Transverse colon (tissue), 4 donors: ENCODE results near the gene STAT3.
A peak's percentile ranks its signal among the peaks of the same experiment; 100 is the strongest.

Experiments
- EP300 ChIP-seq: sonication (generic); formaldehyde crosslinking; IDR thresholded peaks from one replicate; pipeline ENCODE4 v1.6.1; 2017; ENCODE audit warnings: antibody characterized with exemption, low read depth
- POLR2A ChIP-seq: fragments of 450-650 bp; IDR thresholded peaks from one replicate; pipeline ENCODE4 v1.6.1; 2016; ENCODE audit warnings: antibody characterized with exemption, mild to moderate bottlenecking, moderate library complexity
- POLR2AphosphoS5 ChIP-seq, 3 donors: sonication (generic); formaldehyde crosslinking; IDR thresholded peaks; one replicate each; pipeline ENCODE4 v1.6.1; 2016; ENCODE audit warnings: antibody characterized with exemption in 3 of 3
- TF ChIP-seq, protein P1 (sequence below), 5 experiments: fragments of 200-600 bp in 3 of 5; fragments of 450-650 bp in 2 of 5; sonication (generic) in 3 of 5; IDR thresholded peaks; 1 replicate in 2 of 5; 2 replicates in 3 of 5; pipeline ENCODE4 v1.5.1; 2016 to 2017; ENCODE audit warnings: antibody characterized with exemption in 5 of 5, inconsistent platforms in 3 of 5, mild to moderate bottlenecking in 2 of 5, moderate library complexity in 1 of 5

DNA sequence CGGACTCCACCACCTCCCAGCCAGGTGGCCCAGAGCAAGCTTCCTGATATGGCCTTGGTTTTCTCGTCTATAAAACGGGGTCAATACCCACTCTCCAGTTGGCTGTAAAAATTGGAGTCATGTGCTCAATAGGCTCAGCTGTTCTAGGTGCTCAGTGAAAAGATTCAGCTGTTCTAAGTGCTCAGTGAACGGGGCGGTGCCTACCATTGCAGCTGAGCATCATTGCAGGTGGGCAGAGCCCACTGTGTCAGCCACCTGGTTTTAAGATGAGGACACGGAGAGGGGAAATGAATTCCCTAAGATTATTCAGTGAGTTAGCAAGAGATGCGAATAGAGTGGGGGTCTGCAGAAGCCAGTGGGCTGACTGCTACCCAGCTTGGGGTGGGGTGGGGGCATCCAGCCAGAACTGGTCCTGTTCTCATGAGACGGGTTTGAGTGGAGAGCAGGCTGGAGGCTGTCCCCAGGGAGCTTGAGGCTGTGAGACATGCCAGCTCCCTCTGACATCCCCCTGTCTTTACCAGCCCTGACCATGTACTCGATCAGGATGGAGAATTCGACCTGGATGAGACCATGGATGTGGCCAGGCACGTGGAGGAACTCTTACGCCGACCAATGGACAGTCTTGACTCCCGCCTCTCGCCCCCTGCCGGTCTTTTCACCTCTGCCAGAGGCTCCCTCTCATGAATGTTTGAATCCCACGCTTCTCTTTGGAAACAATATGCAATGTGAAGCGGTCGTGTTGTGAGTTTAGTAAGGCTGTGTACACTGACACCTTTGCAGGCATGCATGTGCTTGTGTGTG is 78.1 kb downstream of the STAT3 start:
- TF ChIP-seq, protein P1, sequence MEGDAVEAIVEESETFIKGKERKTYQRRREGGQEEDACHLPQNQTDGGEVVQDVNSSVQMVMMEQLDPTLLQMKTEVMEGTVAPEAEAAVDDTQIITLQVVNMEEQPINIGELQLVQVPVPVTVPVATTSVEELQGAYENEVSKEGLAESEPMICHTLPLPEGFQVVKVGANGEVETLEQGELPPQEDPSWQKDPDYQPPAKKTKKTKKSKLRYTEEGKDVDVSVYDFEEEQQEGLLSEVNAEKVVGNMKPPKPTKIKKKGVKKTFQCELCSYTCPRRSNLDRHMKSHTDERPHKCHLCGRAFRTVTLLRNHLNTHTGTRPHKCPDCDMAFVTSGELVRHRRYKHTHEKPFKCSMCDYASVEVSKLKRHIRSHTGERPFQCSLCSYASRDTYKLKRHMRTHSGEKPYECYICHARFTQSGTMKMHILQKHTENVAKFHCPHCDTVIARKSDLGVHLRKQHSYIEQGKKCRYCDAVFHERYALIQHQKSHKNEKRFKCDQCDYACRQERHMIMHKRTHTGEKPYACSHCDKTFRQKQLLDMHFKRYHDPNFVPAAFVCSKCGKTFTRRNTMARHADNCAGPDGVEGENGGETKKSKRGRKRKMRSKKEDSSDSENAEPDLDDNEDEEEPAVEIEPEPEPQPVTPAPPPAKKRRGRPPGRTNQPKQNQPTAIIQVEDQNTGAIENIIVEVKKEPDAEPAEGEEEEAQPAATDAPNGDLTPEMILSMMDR (IDR thresholded peaks at IDR 0.05) = no peak
- no peak for TF ChIP-seq POLR2A
- TF ChIP-seq EP300 = no peak
- peak in 1 of 3 donors; percentile 12 for TF ChIP-seq POLR2AphosphoS5 (IDR thresholded peaks at IDR 0.05)
